ENCODE measurements around the gene RPL37. TPM values are rescaled to one million over a fixed set of nuclear protein-coding genes. Genes with fewer than 3 reads are reported as not detected.

Gene RPL37
- total and polyA plus RNA-seq, 9 of the 15 experiments (the other 6 are each of a cell fraction or from before 2014, with no cell fraction given): 2,342 to 7,963 (median 4,091) TPM

DNA sequence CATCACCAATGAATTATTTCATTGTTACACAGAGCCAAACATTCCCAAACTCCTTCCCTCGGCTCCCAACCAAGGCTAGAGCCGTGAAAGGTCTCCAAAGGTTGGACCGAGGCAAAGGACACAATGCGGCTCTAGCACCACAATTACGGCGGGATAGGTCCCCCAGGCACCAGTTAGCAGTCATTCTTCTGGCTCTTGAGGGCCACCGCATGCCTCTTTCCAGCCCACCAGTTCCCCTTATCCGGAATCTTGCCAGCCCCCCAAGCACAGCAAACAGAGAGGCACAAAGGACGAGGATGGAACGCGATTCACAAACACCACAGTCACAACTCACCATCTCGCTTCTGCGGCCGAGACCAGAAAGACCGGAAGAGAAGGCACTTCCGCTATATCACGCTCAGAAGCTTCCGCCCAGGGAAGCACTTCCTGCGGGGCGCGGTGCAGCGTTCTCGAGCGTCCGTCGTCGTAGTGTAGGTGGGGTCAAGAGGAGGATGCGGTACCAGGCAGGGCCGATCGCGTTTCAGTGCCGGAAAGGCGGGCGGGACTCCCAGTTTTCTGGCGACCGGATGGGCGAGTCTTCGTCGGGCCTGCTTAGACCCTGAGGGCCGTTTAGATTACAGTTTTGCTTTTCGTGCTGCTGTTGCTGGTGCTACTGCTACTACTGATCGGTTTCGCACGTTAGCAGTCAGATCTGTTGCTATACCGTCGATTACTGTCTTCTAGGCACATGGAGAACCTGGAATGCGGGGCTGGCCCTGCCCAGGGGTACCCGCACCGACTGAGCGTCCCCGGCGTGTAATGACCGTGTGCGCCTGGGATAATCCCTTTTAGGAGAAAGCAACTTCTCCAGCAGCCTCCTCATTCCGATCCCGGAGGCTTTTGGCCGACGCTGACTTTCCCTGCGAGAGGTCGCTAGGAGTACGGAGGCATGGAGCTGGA lies at the start of gene RPL37 (continued):
- TF ChIP-seq, protein P1, sequence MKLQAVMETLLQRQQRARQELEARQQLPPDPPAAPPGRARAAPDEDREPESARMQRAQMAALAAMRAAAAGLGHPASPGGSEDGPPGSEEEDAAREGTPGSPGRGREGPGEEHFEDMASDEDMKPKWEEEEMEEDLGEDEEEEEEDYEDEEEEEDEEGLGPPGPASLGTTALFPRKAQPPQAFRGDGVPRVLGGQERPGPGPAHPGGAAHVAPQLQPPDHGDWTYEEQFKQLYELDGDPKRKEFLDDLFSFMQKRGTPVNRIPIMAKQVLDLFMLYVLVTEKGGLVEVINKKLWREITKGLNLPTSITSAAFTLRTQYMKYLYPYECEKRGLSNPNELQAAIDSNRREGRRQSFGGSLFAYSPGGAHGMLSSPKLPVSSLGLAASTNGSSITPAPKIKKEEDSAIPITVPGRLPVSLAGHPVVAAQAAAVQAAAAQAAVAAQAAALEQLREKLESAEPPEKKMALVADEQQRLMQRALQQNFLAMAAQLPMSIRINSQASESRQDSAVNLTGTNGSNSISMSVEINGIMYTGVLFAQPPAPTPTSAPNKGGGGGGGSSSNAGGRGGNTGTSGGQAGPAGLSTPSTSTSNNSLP (IDR thresholded peaks at IDR 0.05; ENCODE audit: borderline replicate concordance, low read depth, low read length): peak; percentile 18; the same call in 1 of the 2 replicates
- TF ChIP-seq MTF1 (CRISPR knock-in tag; IDR thresholded peaks at IDR 0.05; ENCODE audit: borderline replicate concordance) (no peak), FIP1L1 (IDR thresholded peaks at IDR 0.05; ENCODE audit: low read depth, low read length, poor library complexity, severe bottlenecking) (peak; percentile 32), NFRKB (IDR thresholded peaks at IDR 0.05; ENCODE audit: low read depth) (peak; percentile 95), MEF2A (IDR thresholded peaks at IDR 0.05; ENCODE audit: control insufficient read depth, low read depth, low read length) (peak; percentile 63), PHF21A (IDR thresholded peaks at IDR 0.05; ENCODE audit: borderline replicate concordance, low read depth) (0 out of 2 replicates have a peak, but pooled peaks have one; percentile 26), NCOR1 (IDR thresholded peaks at IDR 0.05) (peak; percentile 85), ZBTB8A (IDR thresholded peaks at IDR 0.05; ENCODE audit: partially characterized antibody) (no peak), KDM2B (CRISPR knock-in tag; IDR thresholded peaks at IDR 0.05) (no peak), SMARCA4 (IDR thresholded peaks at IDR 0.05) (no peak), BCL6 (CRISPR knock-in tag; IDR thresholded peaks at IDR 0.05) (no peak), NONO (IDR thresholded peaks at IDR 0.05; ENCODE audit: low read depth in 2 of 2, low read length in 1 of 2) (peak in 1 of 2 experiments; percentile 53; a peak in 1 of 4 replicates), ZNF253 (CRISPR knock-in tag; conservative IDR thresholded peaks at IDR 0.05) (no peak)
- TF ChIP-seq, protein P2, sequence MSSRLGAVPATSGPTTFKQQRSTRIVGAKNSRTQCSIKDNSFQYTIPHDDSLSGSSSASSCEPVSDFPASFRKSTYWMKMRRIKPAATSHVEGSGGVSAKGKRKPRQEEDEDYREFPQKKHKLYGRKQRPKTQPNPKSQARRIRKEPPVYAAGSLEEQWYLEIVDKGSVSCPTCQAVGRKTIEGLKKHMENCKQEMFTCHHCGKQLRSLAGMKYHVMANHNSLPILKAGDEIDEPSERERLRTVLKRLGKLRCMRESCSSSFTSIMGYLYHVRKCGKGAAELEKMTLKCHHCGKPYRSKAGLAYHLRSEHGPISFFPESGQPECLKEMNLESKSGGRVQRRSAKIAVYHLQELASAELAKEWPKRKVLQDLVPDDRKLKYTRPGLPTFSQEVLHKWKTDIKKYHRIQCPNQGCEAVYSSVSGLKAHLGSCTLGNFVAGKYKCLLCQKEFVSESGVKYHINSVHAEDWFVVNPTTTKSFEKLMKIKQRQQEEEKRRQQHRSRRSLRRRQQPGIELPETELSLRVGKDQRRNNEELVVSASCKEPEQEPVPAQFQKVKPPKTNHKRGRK (tag; IDR thresholded peaks at IDR 0.05): no peak
- TF ChIP-seq, protein P3, sequence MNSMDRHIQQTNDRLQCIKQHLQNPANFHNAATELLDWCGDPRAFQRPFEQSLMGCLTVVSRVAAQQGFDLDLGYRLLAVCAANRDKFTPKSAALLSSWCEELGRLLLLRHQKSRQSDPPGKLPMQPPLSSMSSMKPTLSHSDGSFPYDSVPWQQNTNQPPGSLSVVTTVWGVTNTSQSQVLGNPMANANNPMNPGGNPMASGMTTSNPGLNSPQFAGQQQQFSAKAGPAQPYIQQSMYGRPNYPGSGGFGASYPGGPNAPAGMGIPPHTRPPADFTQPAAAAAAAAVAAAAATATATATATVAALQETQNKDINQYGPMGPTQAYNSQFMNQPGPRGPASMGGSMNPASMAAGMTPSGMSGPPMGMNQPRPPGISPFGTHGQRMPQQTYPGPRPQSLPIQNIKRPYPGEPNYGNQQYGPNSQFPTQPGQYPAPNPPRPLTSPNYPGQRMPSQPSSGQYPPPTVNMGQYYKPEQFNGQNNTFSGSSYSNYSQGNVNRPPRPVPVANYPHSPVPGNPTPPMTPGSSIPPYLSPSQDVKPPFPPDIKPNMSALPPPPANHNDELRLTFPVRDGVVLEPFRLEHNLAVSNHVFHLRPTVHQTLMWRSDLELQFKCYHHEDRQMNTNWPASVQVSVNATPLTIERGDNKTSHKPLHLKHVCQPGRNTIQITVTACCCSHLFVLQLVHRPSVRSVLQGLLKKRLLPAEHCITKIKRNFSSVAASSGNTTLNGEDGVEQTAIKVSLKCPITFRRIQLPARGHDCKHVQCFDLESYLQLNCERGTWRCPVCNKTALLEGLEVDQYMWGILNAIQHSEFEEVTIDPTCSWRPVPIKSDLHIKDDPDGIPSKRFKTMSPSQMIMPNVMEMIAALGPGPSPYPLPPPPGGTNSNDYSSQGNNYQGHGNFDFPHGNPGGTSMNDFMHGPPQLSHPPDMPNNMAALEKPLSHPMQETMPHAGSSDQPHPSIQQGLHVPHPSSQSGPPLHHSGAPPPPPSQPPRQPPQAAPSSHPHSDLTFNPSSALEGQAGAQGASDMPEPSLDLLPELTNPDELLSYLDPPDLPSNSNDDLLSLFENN (IDR thresholded peaks at IDR 0.05; ENCODE audit: low read depth in 2 of 2, low read length in 2 of 2): peak; percentile 24 to 77; a peak in 3 of 4 replicates
- TF ChIP-seq, protein P4, sequence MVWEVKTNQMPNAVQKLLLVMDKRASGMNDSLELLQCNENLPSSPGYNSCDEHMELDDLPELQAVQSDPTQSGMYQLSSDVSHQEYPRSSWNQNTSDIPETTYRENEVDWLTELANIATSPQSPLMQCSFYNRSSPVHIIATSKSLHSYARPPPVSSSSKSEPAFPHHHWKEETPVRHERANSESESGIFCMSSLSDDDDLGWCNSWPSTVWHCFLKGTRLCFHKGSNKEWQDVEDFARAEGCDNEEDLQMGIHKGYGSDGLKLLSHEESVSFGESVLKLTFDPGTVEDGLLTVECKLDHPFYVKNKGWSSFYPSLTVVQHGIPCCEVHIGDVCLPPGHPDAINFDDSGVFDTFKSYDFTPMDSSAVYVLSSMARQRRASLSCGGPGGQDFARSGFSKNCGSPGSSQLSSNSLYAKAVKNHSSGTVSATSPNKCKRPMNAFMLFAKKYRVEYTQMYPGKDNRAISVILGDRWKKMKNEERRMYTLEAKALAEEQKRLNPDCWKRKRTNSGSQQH (CRISPR knock-in tag; IDR thresholded peaks at IDR 0.05): peak; percentile 89
